ENCODE results near the gene CACFD1.

Gene CACFD1

GRCh38 chr9:133512253-133513213 lies 52.8 kb downstream of the CACFD1 start:
- Histone ChIP-seq H3F3A (ENCODE audit: control insufficient read depth, insufficient read depth) (0 out of 2 replicates have a peak, but pooled peaks cover 5% of the 10 kb centered on the region), H3K4me3 (ENCODE audit: low read length) (no peak overlapping the region), H3K9me2 (replicated peaks; ENCODE audit: control insufficient read depth, low read length) (no peaks in the 10 kb centered on the region), H4K20me1 (ENCODE audit: control insufficient read depth, insufficient read depth, low read depth, low read length) (no peaks in the 10 kb centered on the region), H3K79me2 (ENCODE audit: control insufficient read depth, low read length) (no peaks in the 10 kb centered on the region), H3K9me3 (ENCODE audit: control insufficient read depth, insufficient read depth, low read length) (peaks cover 12% of the 10 kb centered on the region; the same call in 1 of the 2 replicates), H3K4me2 (ENCODE audit: low read length) (no peak overlapping the region), H3K27ac (ENCODE audit: low read depth, low read length) (no peak overlapping the region), H3K4me1 (ENCODE audit: control insufficient read depth, low read length) (no peaks in the 10 kb centered on the region), H3K36me3 (ENCODE audit: control insufficient read depth, low read length) (no peaks in the 10 kb centered on the region), H3K27me3 (ENCODE audit: control insufficient read depth, low read length) (no peaks in the 10 kb centered on the region)
- TF ChIP-seq EZH2phosphoT487 (IDR thresholded peaks at IDR 0.05; ENCODE audit: borderline replicate concordance, low read length), result no peak
- no peak for TF ChIP-seq CTCF (IDR thresholded peaks at IDR 0.05; ENCODE audit: low read depth, low read length, poor library complexity, severe bottlenecking)

GRCh38 chr9:133513214-133514100 lies 53.7 kb downstream of the CACFD1 start:
- no peaks in the 10 kb centered on the region for H3K4me1 ChIP-seq (ENCODE audit: control insufficient read depth, low read length)

More at GRCh38 chr9:133513214-133514100, 53.7 kb downstream of the CACFD1 start:
- H3K4me2 ChIP-seq (ENCODE audit: low read length), result no peak overlapping the region
- H4K20me1 ChIP-seq (ENCODE audit: control insufficient read depth, insufficient read depth, low read depth, low read length), result no peaks in the 10 kb centered on the region
- no peaks in the 10 kb centered on the region for H3K36me3 ChIP-seq (ENCODE audit: control insufficient read depth, low read length)
- no peaks in the 10 kb centered on the region for H3K79me2 ChIP-seq (ENCODE audit: control insufficient read depth, low read length)
- TF ChIP-seq EZH2phosphoT487 (IDR thresholded peaks at IDR 0.05; ENCODE audit: borderline replicate concordance, low read length), result no peak
- no peak for TF ChIP-seq CTCF (IDR thresholded peaks at IDR 0.05; ENCODE audit: low read depth, low read length, poor library complexity, severe bottlenecking)
- no peaks in the 10 kb centered on the region for H3K9me2 ChIP-seq (replicated peaks; ENCODE audit: control insufficient read depth, low read length)
- peaks cover 12% of the 10 kb centered on the region; the same call in 1 of the 2 replicates for H3K9me3 ChIP-seq (ENCODE audit: control insufficient read depth, insufficient read depth, low read length)
- no peaks in the 10 kb centered on the region for H3K27me3 ChIP-seq (ENCODE audit: control insufficient read depth, low read length)
- H3K27ac ChIP-seq (ENCODE audit: low read depth, low read length), result no peak overlapping the region
- H3K4me3 ChIP-seq (ENCODE audit: low read length), result no peak overlapping the region
- H3F3A ChIP-seq (ENCODE audit: control insufficient read depth, insufficient read depth), result 0 out of 2 replicates have a peak, but pooled peaks cover 5% of the 10 kb centered on the region

Measured in DOHH2 (cell line).